Skin epidermis (tissue), 12 donors: ENCODE measurements around the gene EFEMP2.

Experiments
- H3K27ac ChIP-seq, 21 experiments: fragments of 200-600 bp; sonication (generic) in 11 of 21; one replicate each; pipeline ENCODE4 v1.5.0; 2020; ENCODE audit warnings: mild to moderate bottlenecking in 3 of 21, inconsistent platforms in 2 of 21, moderate library complexity in 2 of 21
- H3K4me3 ChIP-seq, 7 experiments: fragments of 200-600 bp; sonication (generic) in 2 of 7; one replicate each; pipeline ENCODE4 v1.5.0; 2020; ENCODE audit warnings: inconsistent platforms in 2 of 7, mild to moderate bottlenecking in 2 of 7, moderate library complexity in 1 of 7

EFEMP2 gene

GRCh38 chr11:65869643-65870306 lies 2.8 kb downstream of the EFEMP2 start:
- no peak overlapping the region for H3K4me3 ChIP-seq
- peak overlapping the region in 1 of 21 experiments; percentile 20 for H3K27ac ChIP-seq

GRCh38 chr11:65868907-65869306 lies 3.7 kb downstream of the EFEMP2 start:
- H3K4me3 ChIP-seq, result no peak overlapping the region
- H3K27ac ChIP-seq, result no peak overlapping the region

- Histone ChIP-seq H3K27ac (no peak overlapping the region), H3K4me3 (no peak overlapping the region)
These were observed 4.4 kb downstream of the EFEMP2 start for GRCh38 chr11:65868076-65868667.

- H3K27ac ChIP-seq, result no peak overlapping the region
- no peak overlapping the region for H3K4me3 ChIP-seq
These were observed 5.1 kb downstream of the EFEMP2 start for GRCh38 chr11:65867284-65868071.

GRCh38 chr11:65866509-65867283 lies 5.9 kb downstream of the EFEMP2 start:
- Histone ChIP-seq H3K27ac (no peak overlapping the region), H3K4me3 (no peak overlapping the region)

DNA sequence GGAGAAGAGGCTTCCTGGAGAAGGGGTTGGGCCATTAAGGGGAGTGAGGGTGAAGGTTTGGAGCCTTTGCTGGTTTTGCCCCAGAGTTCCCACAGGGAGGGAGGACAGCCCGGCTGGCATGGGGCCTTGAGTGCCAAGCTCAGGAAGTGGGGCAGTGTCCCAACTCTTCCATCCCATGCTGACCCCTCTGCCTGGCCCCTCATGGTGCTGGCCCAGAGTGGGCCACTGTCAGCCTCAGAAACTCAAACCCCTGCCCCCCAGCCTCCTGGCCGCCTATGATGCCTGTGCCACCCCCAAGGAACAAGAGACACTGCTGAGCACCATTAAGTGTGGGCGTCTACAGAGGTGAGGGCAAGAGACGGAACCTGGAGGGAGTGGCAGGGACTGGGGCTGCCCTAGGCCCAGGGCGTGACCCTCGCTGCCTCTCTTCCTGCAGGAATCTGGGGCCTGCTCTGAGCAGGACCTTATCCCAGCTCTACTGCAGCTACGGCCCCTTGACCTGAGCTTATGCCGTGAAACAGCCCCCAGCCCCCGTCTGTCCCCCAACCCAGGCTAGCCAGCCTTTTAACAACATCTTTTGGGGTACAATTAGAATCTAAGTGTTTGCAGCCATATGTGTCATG lies 6.9 kb downstream of the EFEMP2 start:
- H3K27ac ChIP-seq, result no peak overlapping the region
- no peak overlapping the region for H3K4me3 ChIP-seq

DNA sequence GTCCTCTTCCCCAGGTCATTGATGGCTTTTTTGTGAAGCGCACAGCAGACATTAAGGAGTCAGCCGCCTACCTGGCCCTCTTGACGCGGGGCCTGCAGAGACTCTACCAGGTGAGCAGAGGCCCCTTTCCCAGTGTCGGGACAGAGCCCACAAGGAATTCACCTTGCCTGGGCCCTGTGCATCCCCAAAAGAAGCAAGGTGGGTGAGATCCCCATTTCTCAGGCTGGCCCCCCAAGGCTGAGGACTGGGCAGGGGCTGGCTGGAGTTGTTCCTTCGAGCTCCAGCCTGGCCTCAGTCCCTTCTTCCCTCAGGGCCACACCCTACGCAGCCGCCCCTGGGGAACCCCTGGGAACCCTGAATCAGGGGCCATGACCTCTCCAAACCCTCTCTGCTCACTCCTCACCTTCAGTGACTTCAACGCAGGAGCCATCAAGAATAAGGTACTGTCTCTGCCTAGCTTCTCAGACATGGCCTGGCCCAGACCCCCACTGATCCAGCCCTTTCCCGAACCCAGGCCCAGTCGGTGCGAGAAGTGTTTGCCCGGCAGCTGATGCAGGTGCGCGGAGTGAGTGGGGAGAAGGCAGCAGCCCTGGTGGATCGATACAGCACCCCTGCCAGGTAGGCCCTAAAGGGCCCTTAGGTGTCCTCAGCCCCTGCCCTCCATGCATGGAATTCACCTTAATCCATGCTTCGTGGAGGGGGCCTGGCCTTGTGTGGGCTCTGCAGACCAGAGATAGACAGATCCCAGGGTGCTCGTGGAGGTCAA lies 7.7 kb downstream of the EFEMP2 start:
- H3K4me3 ChIP-seq, result no peak overlapping the region
- H3K27ac ChIP-seq, result no peak overlapping the region

DNA sequence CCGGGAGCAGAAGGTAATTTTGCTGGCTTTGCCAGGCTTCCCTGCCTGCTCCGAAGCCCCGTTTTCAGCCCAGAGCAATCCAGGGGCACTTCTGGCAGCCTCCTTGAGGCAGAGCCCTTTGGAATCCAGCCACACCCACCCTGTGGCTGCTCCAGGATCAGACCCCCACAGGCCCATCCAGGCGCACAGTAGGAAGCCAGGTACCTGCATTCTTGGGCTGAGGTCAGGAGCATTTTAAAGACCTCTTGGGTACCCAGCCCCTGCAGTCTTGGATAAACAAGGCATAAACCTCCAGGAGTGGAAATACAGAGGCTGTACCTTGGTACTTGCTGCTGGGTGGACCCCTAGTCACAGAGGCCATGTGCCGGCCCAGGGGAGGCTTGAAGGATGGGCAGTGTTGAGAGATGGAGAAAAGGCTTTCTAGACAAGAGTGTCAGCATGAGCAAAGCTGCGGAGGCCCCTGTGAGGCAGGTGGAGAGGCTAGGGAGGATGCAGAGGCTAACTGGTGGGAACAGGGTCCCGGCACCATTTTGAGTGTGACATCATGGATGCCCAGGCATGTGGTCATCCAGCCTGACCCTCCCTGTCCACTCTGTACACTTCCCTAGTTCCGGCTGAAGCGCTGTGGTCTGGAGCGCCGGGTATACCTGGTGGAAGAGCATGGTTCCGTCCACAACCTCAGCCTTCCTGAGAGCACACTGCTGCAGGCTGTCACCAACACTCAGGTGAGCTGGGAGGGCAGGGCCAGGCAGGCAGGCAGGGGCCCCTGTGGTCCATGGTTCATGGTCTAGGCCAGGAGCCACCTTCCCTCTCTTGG lies 8.5 kb downstream of the EFEMP2 start:
- Histone ChIP-seq H3K4me3 (no peak overlapping the region), H3K27ac (no peak overlapping the region)

- Histone ChIP-seq H3K27ac (peak overlapping the region in 2 of 21 experiments; percentile 3 to 41), H3K4me3 (no peak overlapping the region)
These were observed 9.4 kb downstream of the EFEMP2 start for GRCh38 chr11:65862941-65863888.

- H3K27ac ChIP-seq, result peak overlapping the region in 6 of 21 experiments; percentile 14 to 93 (median 28)
- H3K4me3 ChIP-seq, result no peak overlapping the region
These were observed 10.3 kb downstream of the EFEMP2 start for GRCh38 chr11:65862191-65862735.

GRCh38 chr11:65861533-65862183 lies 10.9 kb downstream of the EFEMP2 start:
- H3K27ac ChIP-seq, result peak overlapping the region in 17 of 21 experiments; percentile 14 to 99 (median 96)
- peak overlapping the region; percentile 80 to 100 (median 98) for H3K4me3 ChIP-seq

DNA sequence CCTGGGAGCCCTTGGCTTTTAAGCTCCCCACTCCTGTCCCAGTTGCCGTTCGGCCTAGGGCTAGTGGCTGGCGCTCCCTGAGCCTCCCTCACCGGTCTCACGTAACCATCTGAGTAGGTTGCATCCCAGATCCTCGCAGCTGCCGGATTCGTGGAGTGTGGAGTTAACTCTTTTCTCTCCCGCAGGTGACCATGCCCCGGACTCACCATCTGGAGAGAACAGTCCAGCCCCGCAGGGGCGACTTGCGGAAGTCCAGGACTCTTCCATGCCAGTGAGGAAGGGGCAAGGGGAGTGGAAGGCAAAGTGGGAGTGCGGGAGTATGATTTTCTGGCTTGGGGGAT lies 11.5 kb downstream of the EFEMP2 start:
- H3K27ac ChIP-seq, result peak overlapping the region; percentile 77 to 99 (median 96)

GRCh38 chr11:65860278-65861164 lies 12.1 kb downstream of the EFEMP2 start, which contains the start of gene MUS81:
TSS of gene MUS81 (plus strand) at chr11:65860433. CDS start at chr11:65860754, 321 bp downstream.
- peak within 1 kb of the TSS; percentile 77 to 99 (median 96) for H3K27ac ChIP-seq
- peak within 1 kb of the TSS; percentile 80 to 100 (median 98) for H3K4me3 ChIP-seq

More for the DNA sequence above, 11.5 kb downstream of the EFEMP2 start:
- H3K4me3 ChIP-seq, result peak overlapping the region; percentile 80 to 100 (median 98)

GRCh38 chr11:65859812-65860277 lies 12.8 kb downstream of the EFEMP2 start:
- H3K27ac ChIP-seq, result peak overlapping the region in 20 of 21 experiments; percentile 77 to 99 (median 96)
- H3K4me3 ChIP-seq, result peak overlapping the region; percentile 80 to 100 (median 98)
